ENCODE measurements around the gene REL.
A peak's percentile ranks its signal among the peaks of the same experiment; 100 is the strongest.

REL gene

GRCh38 chr2:60881047-60881932, at the start of gene REL (continued):
- TF ChIP-seq ZNF549 (tag by site-specific recombination; IDR thresholded peaks at IDR 0.05) (no peak), ZNF560 (tag by site-specific recombination; IDR thresholded peaks at IDR 0.05; ENCODE audit: borderline replicate concordance) (no peak), HOXC10 (CRISPR knock-in tag; IDR thresholded peaks at IDR 0.05) (no peak), ZSCAN18 (tag by site-specific recombination; IDR thresholded peaks at IDR 0.05) (no peak), ZNF391 (tag by site-specific recombination; IDR thresholded peaks at IDR 0.05; ENCODE audit: borderline replicate concordance, low read depth) (peak; percentile 79; the same call in 1 of the 2 replicates), ZNF610 (tag by site-specific recombination; IDR thresholded peaks at IDR 0.05; ENCODE audit: borderline replicate concordance) (no peak; the same call in 1 of the 2 replicates), ZBTB26 (tag by site-specific recombination; optimal IDR thresholded peaks at IDR 0.05) (peak; percentile 87), PRDM1 (tag by site-specific recombination; IDR thresholded peaks at IDR 0.05) (no peak), ZNF473 (tag by site-specific recombination; IDR thresholded peaks at IDR 0.05) (no peak), ZNF10 (tag by site-specific recombination; IDR thresholded peaks at IDR 0.05) (no peak), BCL6B (tag by site-specific recombination; IDR thresholded peaks at IDR 0.05) (no peak), ZNF140 (tag by site-specific recombination; IDR thresholded peaks at IDR 0.05) (no peak), KLF8 (tag by site-specific recombination; IDR thresholded peaks at IDR 0.05) (peak; percentile 43; the same call in 1 of the 2 replicates), WT1 (tag by site-specific recombination; IDR thresholded peaks at IDR 0.05) (peak; percentile 11; the same call in 1 of the 2 replicates), ZNF404 (tag by site-specific recombination; IDR thresholded peaks at IDR 0.05) (no peak), GLI4 (tag by site-specific recombination; IDR thresholded peaks at IDR 0.05) (no peak), ZNF449 (tag by site-specific recombination; IDR thresholded peaks at IDR 0.05) (no peak), ZBTB21 (tag by site-specific recombination; IDR thresholded peaks at IDR 0.05) (peak; percentile 68), ZNF112 (tag by site-specific recombination; IDR thresholded peaks at IDR 0.05) (no peak), ZBTB44 (tag by site-specific recombination; IDR thresholded peaks at IDR 0.05) (no peak), ZNF501 (tag by site-specific recombination; IDR thresholded peaks at IDR 0.05) (peak; percentile 53), ZNF214 (tag by site-specific recombination; IDR thresholded peaks at IDR 0.05; ENCODE audit: borderline replicate concordance) (no peak)

All from HEK293 (cell line).